BLaER1 (cell line): Measurements from ENCODE around the gene NSL1.
"Not testable (repeated sequence)": the region's sequence is repeated elsewhere in the genome, so short reads cannot be mapped to it uniquely, and the experiment has no call there.

Experiments used
- H3K27ac ChIP-seq: shearing (Covaris generic); formaldehyde crosslinking; 2 replicates; pipeline ENCODE4 v1.8.1; 2022
- H3K27me3 ChIP-seq: shearing (Covaris generic); formaldehyde crosslinking; 2 replicates; pipeline ENCODE4 v1.8.1; 2022
- H3K36me3 ChIP-seq: shearing (Covaris generic); formaldehyde crosslinking; 2 replicates; pipeline ENCODE4 v1.8.1; 2022
- H3K4me1 ChIP-seq: shearing (Covaris generic); formaldehyde crosslinking; 2 replicates; pipeline ENCODE4 v1.8.1; 2022
- H3K4me2 ChIP-seq: shearing (Covaris generic); formaldehyde crosslinking; 2 replicates; pipeline ENCODE4 v1.8.1; 2022
- H3K4me3 ChIP-seq: shearing (Covaris generic); formaldehyde crosslinking; 2 replicates; pipeline ENCODE4 v1.8.1; 2022
- H3K9ac ChIP-seq: shearing (Covaris generic); formaldehyde crosslinking; 2 replicates; pipeline ENCODE4 v1.8.1; 2022
- H3K9me3 ChIP-seq: shearing (Covaris generic); formaldehyde crosslinking; 2 replicates; pipeline ENCODE4 v1.8.1; 2022
- H4K20me1 ChIP-seq: shearing (Covaris generic); formaldehyde crosslinking; 2 replicates; pipeline ENCODE4 v1.8.1; 2022
- Cebpa-rat ChIP-seq: shearing (Covaris generic); IDR thresholded peaks from 2 replicates; pipeline ENCODE4 v1.8.1; 2022

Gene NSL1

GRCh38 chr1:212728606-212729005 lies 63.0 kb downstream of the NSL1 start:
- TF ChIP-seq Cebpa-rat, result no peak
- Histone ChIP-seq H3K4me1 (no peaks in the 10 kb centered on the region), H3K4me2 (no peak overlapping the region)

GRCh38 chr1:212727386-212728181 lies 64.0 kb downstream of the NSL1 start:
- H3K27me3 ChIP-seq, result no peaks in the 10 kb centered on the region
- no peak overlapping the region for H3K4me2 ChIP-seq
- no peak overlapping the region for H3K4me3 ChIP-seq
- H3K4me1 ChIP-seq, result no peaks in the 10 kb centered on the region; the same call in 1 of the 2 replicates
- peaks cover 28% of the 10 kb centered on the region for H3K9me3 ChIP-seq
- H4K20me1 ChIP-seq, result no peaks in the 10 kb centered on the region
- no peak for TF ChIP-seq Cebpa-rat
- H3K9ac ChIP-seq, result no peak overlapping the region
- H3K36me3 ChIP-seq, result peaks cover 10% of the 10 kb centered on the region; the same call in 1 of the 2 replicates
- no peak overlapping the region for H3K27ac ChIP-seq

More at GRCh38 chr1:212728606-212729005, 63.0 kb downstream of the NSL1 start:
- Histone ChIP-seq H3K36me3 (peaks cover 17% of the 10 kb centered on the region), H3K27me3 (no peaks in the 10 kb centered on the region), H3K4me3 (no peak overlapping the region), H3K9me3 (peaks cover 25% of the 10 kb centered on the region), H3K9ac (no peak overlapping the region), H4K20me1 (no peaks in the 10 kb centered on the region), H3K27ac (no peak overlapping the region)

GRCh38 chr1:212724679-212725078 lies 66.9 kb downstream of the NSL1 start:
- H3K27ac ChIP-seq, H3K4me2 ChIP-seq, H3K4me3 ChIP-seq, H3K4me1 ChIP-seq, H3K27me3 ChIP-seq, H4K20me1 ChIP-seq, H3K9ac ChIP-seq: not testable (repeated sequence)
- Histone ChIP-seq H3K36me3 (peaks cover 10% of the 10 kb centered on the region; the same call in 1 of the 2 replicates), H3K9me3 (peaks cover 28% of the 10 kb centered on the region)

- Histone ChIP-seq H3K27me3 (no peaks in the 10 kb centered on the region), H3K4me1 (no peaks in the 10 kb centered on the region; the same call in 1 of the 2 replicates), H3K27ac (no peak overlapping the region), H4K20me1 (no peaks in the 10 kb centered on the region), H3K9me3 (peaks cover 28% of the 10 kb centered on the region), H3K36me3 (peaks cover 10% of the 10 kb centered on the region; the same call in 1 of the 2 replicates), H3K4me3 (no peak overlapping the region), H3K4me2 (no peak overlapping the region), H3K9ac (no peak overlapping the region)
- TF ChIP-seq Cebpa-rat, result no peak
These were observed 69.2 kb downstream of the NSL1 start for GRCh38 chr1:212722270-212722957.

- Histone ChIP-seq H3K4me2 (no peak overlapping the region), H4K20me1 (no peaks in the 10 kb centered on the region), H3K4me1 (no peaks in the 10 kb centered on the region; the same call in 1 of the 2 replicates), H3K4me3 (no peak overlapping the region), H3K27ac (no peak overlapping the region), H3K27me3 (no peaks in the 10 kb centered on the region), H3K9me3 (peaks cover 27% of the 10 kb centered on the region), H3K9ac (no peak overlapping the region), H3K36me3 (peaks cover 6% of the 10 kb centered on the region; the same call in 1 of the 2 replicates)
- no peak for TF ChIP-seq Cebpa-rat
These were observed 70.0 kb downstream of the NSL1 start for GRCh38 chr1:212721388-212722247.

GRCh38 chr1:212719633-212720032 lies 71.9 kb downstream of the NSL1 start:
- TF ChIP-seq Cebpa-rat, result no peak

GRCh38 chr1:212718499-212718898 lies 73.1 kb downstream of the NSL1 start:
- H3K9me3 ChIP-seq, result peaks cover 2% of the 10 kb centered on the region; the same call in 1 of the 2 replicates
- no peaks in the 10 kb centered on the region for H3K36me3 ChIP-seq
- no peak overlapping the region for H3K4me3 ChIP-seq
- no peak overlapping the region for H3K9ac ChIP-seq
- TF ChIP-seq Cebpa-rat, result no peak
- no peaks in the 10 kb centered on the region; the same call in 1 of the 2 replicates for H3K4me1 ChIP-seq
- no peak overlapping the region for H3K4me2 ChIP-seq
- H3K27ac ChIP-seq, result no peak overlapping the region
- H3K27me3 ChIP-seq, result no peaks in the 10 kb centered on the region
- H4K20me1 ChIP-seq, result no peaks in the 10 kb centered on the region

More at GRCh38 chr1:212719633-212720032, 71.9 kb downstream of the NSL1 start:
- H4K20me1 ChIP-seq, result no peaks in the 10 kb centered on the region
- no peak overlapping the region for H3K4me3 ChIP-seq
- no peak overlapping the region for H3K9ac ChIP-seq
- no peaks in the 10 kb centered on the region for H3K27me3 ChIP-seq
- H3K4me2 ChIP-seq, result no peak overlapping the region
- H3K4me1 ChIP-seq, result no peaks in the 10 kb centered on the region; the same call in 1 of the 2 replicates
- H3K27ac ChIP-seq, result no peak overlapping the region
- H3K9me3 ChIP-seq, result peaks cover 13% of the 10 kb centered on the region
- H3K36me3 ChIP-seq, result no peaks in the 10 kb centered on the region

GRCh38 chr1:212716161-212716560 lies 75.4 kb downstream of the NSL1 start:
- Histone ChIP-seq H4K20me1 (no peaks in the 10 kb centered on the region), H3K4me1 (no peaks in the 10 kb centered on the region), H3K4me3 (no peak overlapping the region), H3K27me3 (no peaks in the 10 kb centered on the region), H3K9ac (no peak overlapping the region), H3K27ac (no peak overlapping the region), H3K9me3 (no peaks in the 10 kb centered on the region), H3K36me3 (no peaks in the 10 kb centered on the region), H3K4me2 (no peak overlapping the region)
- TF ChIP-seq Cebpa-rat, result no peak

GRCh38 chr1:212713465-212714136 lies 78.0 kb downstream of the NSL1 start:
- Histone ChIP-seq H3K9ac (no peak overlapping the region), H4K20me1 (no peaks in the 10 kb centered on the region), H3K4me1 (peaks cover 8% of the 10 kb centered on the region), H3K27ac (no peak overlapping the region), H3K27me3 (no peaks in the 10 kb centered on the region), H3K4me3 (no peak overlapping the region), H3K4me2 (no peak overlapping the region), H3K36me3 (no peaks in the 10 kb centered on the region), H3K9me3 (no peaks in the 10 kb centered on the region)
- TF ChIP-seq Cebpa-rat, result no peak
